K562 (cell line): Measurements from ENCODE around the gene IL3RA. TPM values are rescaled to one million over a fixed set of nuclear protein-coding genes. Genes with fewer than 3 reads are reported as not detected.

Experiments used
- ATAC-seq: fragments of 200-7000 bp; cut with Tn5 transposase; 3 replicates; pipeline ENCODE4 v1.9.1; 2020; ENCODE audit warnings: moderate library complexity
- BruUV-seq: library from RNA; stranded (reverse); fragments of 400-500 nt; replicated peaks from 2 replicates; lab custom pipeline; 2021; lab: Mats Ljungman, UMichigan
- CTCF ChIA-PET: fragments of 300-600 bp; formaldehyde crosslinking; extraction: SDS; loops from one replicate; lab custom pipeline; 2021; ENCODE audit warnings: low intra/inter-chr PET ratio; lab: Yijun Ruan, JAX
- POLR2A ChIA-PET: fragments of 300-600, 350-650 bp; sonication (Branson Sonifier 250); formaldehyde crosslinking; extraction: SDS; loops from one replicate; lab custom pipeline; 2021; ENCODE audit warnings: antibody characterized with exemption, inconsistent platforms; lab: Yijun Ruan, JAX
- DNase-seq, 4 experiments: peaks; one replicate each; pipeline versions ENCODE4 v3.0.0 to v3.0.0-alpha.2; 2011 to 2018; ENCODE audit warnings: low spot score in 3 of 4, mixed read lengths in 3 of 4; ENCODE audit errors: extremely low read depth in 1 of 4
- FAIRE-seq: peaks from 2 replicates; lab custom pipeline; 2011; peaks lifted over from hg19 to GRCh38; lab: Jason Lieb, UNC
- H2AFZ ChIP-seq: 2 replicates; pipeline ENCODE4 v1.6.0; 2011; ENCODE audit warnings: low read depth, low read length, control low read depth, inconsistent platforms
- H3K27ac ChIP-seq: fragments of 200-600 bp; 3 replicates; pipeline ENCODE4 v1.8.0; 2011; ENCODE audit warnings: low read depth, mild to moderate bottlenecking, control low read depth, inconsistent platforms, low read length, moderate library complexity, mixed read lengths; ENCODE audit errors: extremely low read depth
- H3K27me3 ChIP-seq, 2 experiments: fragments of 300-600 bp in 1 of 2; 2 replicates in 1 of 2; 3 replicates in 1 of 2; pipeline versions ENCODE4 v1.6.0 to v1.8.0; 2011; ENCODE audit warnings: inconsistent platforms in 2 of 2, low read length in 2 of 2, mild to moderate bottlenecking in 1 of 2, mixed read lengths in 1 of 2, moderate library complexity in 1 of 2; ENCODE audit not compliant: control insufficient read depth in 2 of 2, insufficient read depth in 2 of 2
- H3K36me3 ChIP-seq: fragments of 300-600 bp; 3 replicates; pipeline ENCODE4 v1.8.0; 2011; ENCODE audit warnings: mild to moderate bottlenecking, low read length, inconsistent platforms; ENCODE audit not compliant: control insufficient read depth, insufficient read depth
- H3K4me1 ChIP-seq, 2 experiments: fragments of 200-600 bp in 1 of 2; replicated peaks in 1 of 2; 2 replicates in 1 of 2; 3 replicates in 1 of 2; pipeline versions ENCODE4 v1.5.1 to v1.8.0; 2011; ENCODE audit warnings: inconsistent platforms in 2 of 2, low read length in 2 of 2, mild to moderate bottlenecking in 1 of 2, mixed read lengths in 1 of 2, moderate library complexity in 1 of 2; ENCODE audit not compliant: control insufficient read depth in 2 of 2, insufficient read depth in 2 of 2
- H3K4me2 ChIP-seq: 2 replicates; pipeline ENCODE4 v1.6.1; 2011; ENCODE audit warnings: low read length, control low read depth, inconsistent platforms, mixed read lengths; ENCODE audit not compliant: insufficient read depth
- H3K4me3 ChIP-seq: fragments of 200-600 bp; sonication (generic), shearing (Covaris generic); 2 replicates; pipeline ENCODE4 v1.5.1; 2016; ENCODE audit warnings: control low read depth, inconsistent platforms
- H3K79me2 ChIP-seq: fragments of 200-600 bp; 3 replicates; pipeline ENCODE4 v1.8.0; 2011; ENCODE audit warnings: low read length, inconsistent platforms; ENCODE audit not compliant: control insufficient read depth, insufficient read depth
- H3K9ac ChIP-seq, 2 experiments: 2 replicates each; pipeline versions ENCODE4 v1.6.0 to v1.6.1; 2011; ENCODE audit warnings: low read depth in 2 of 2, low read length in 2 of 2, control low read depth in 1 of 2, inconsistent platforms in 1 of 2, mild to moderate bottlenecking in 1 of 2, mixed read lengths in 1 of 2; ENCODE audit not compliant: insufficient read depth in 1 of 2
- H3K9me1 ChIP-seq: one replicate; pipeline ENCODE4 v1.6.0; 2011; ENCODE audit warnings: inconsistent platforms, mild to moderate bottlenecking, low read length, moderate library complexity; ENCODE audit not compliant: control insufficient read depth, insufficient read depth
- H3K9me3 ChIP-seq: replicated peaks from 2 replicates; pipeline ENCODE4 v1.5.1; 2011; ENCODE audit warnings: low read depth, low read length, inconsistent platforms; ENCODE audit not compliant: control insufficient read depth, insufficient read depth
- H4K20me1 ChIP-seq: replicated peaks from 2 replicates; pipeline ENCODE4 v1.6.1; 2011; ENCODE audit warnings: low read length, inconsistent platforms, mixed read lengths; ENCODE audit not compliant: control insufficient read depth, insufficient read depth
- ARHGAP35 ChIP-seq: fragments of 450-650 bp; IDR thresholded peaks from 2 replicates; pipeline ENCODE4 v1.6.1; 2018; ENCODE audit not compliant: partially characterized antibody
- GATAD2B ChIP-seq: fragments of 450-650 bp; IDR thresholded peaks from 2 replicates; pipeline ENCODE4 v1.6.1; 2017; ENCODE audit warnings: mild to moderate bottlenecking, borderline replicate concordance
- RCOR1 ChIP-seq, 2 experiments: IDR thresholded peaks; 2 replicates each; pipeline ENCODE4 v1.6.1; 2012; ENCODE audit warnings: low read depth in 2 of 2, low read length in 2 of 2, borderline replicate concordance in 1 of 2, improper control_type of control experiment in 1 of 2
- U2AF1 ChIP-seq: fragments of 200-400 bp; formaldehyde crosslinking; optimal IDR thresholded peaks from 2 replicates; pipeline ENCODE3; 2017; ENCODE audit warnings: mild to moderate bottlenecking, low read depth, low read length, moderate library complexity
- ZNF146 ChIP-seq: IDR thresholded peaks from one replicate; pipeline ENCODE4 v1.6.1; 2018; ENCODE audit warnings: missing compliant biosample characterization; ENCODE audit not compliant: unreplicated experiment
- ZNF253 ChIP-seq: fragments of 250-450 bp; sonication (Bioruptor Pico); conservative IDR thresholded peaks from 2 replicates; pipeline ENCODE4 v1.6.1; 2021; ENCODE audit warnings: mild to moderate bottlenecking
- WGBS: fragments of 100-300 bp; shearing (Covaris generic); methylation state at CpG from one replicate; pipeline ENCODE4 v1.1.6; 2016; ENCODE audit warnings: low coverage, mixed read lengths; ENCODE audit not compliant: insufficient coverage; ENCODE audit errors: missing lambda C conversion rate; 5-methylcytosine and 5-hydroxymethylcytosine counted together
- in situ Hi-C: fragments of 300-500 bp; cut with MboI; formaldehyde crosslinking; loops from 4 replicates; pipeline ENCODE4 v1.15.0; 2018; ENCODE audit warnings: inconsistent platforms, mixed read lengths
- intact Hi-C: fragments of 100-400 bp; cut with micrococcal nuclease; formaldehyde crosslinking; loops from 2 replicates; pipeline ENCODE4 v1.14.2; 2022
- polyA plus RNA-seq, 8 experiments: library from polyadenylated mRNA; depleted of rRNA in 4 of 8; stranded (reverse) in 5 of 8; unstranded in 3 of 8; fragments of >200 nt; fragmentation: Nextera tagmentation in 2 of 8; fragmentation: Illumina TruSeq in 1 of 8; extraction: Ambion mirVana in 2 of 8; extraction: Trizol in 1 of 8; gene quantifications; 2 replicates each; pipeline versions ENCODE4 v1.2.1 to v1.2.3, GENCODE V29; 2011 to 2014; ENCODE audit warnings: inconsistent platforms in 1 of 8, missing spikeins in 1 of 8
- total RNA-seq, 7 experiments: library from RNA; depleted of rRNA in 6 of 7; stranded (reverse); fragments of >200 nt in 6 of 7; fragmentation: Illumina TruSeq in 2 of 7; extraction: Trizol in 2 of 7; gene quantifications; 2 replicates each; pipeline versions ENCODE4 v1.2.1 to v1.2.3, GENCODE V29; 2011 to 2021; ENCODE audit warnings: low replicate concordance in 1 of 7
- TF ChIP-seq, protein P1 (sequence below): fragments of 250-450 bp; sonication (Bioruptor Pico); IDR thresholded peaks from 2 replicates; pipeline ENCODE4 v1.8.0; 2022; ENCODE audit warnings: inconsistent platforms

The IL3RA gene
- total and polyA plus RNA-seq, 9 of the 15 experiments (the other 6 are each of a cell fraction or from before 2014, with no cell fraction given) = not detected

DNA sequence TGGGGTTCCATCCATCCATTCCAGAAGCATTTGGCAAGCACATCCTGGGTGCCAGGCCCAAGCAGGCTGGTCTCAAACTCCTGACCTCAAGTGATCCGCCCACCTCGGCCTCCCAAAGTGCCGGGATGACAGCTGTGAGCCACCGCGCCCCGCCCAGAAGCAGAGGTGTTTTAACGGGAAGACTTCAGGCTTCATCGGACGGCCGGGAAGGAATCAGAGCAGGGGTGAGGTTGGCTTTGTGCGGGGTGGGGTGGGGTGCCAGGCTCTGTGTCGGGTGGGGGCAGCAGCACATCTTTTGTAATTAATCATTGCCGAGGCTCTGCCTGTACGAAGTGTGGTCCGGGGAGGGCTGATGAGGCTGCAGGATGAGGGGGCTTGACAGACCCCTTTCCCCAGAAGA, 60.4 kb downstream of the IL3RA start (continued):
- no peak for TF ChIP-seq RCOR1 (IDR thresholded peaks at IDR 0.05; ENCODE audit: borderline replicate concordance in 1 of 2, low read depth in 2 of 2, low read length in 2 of 2)

DNA sequence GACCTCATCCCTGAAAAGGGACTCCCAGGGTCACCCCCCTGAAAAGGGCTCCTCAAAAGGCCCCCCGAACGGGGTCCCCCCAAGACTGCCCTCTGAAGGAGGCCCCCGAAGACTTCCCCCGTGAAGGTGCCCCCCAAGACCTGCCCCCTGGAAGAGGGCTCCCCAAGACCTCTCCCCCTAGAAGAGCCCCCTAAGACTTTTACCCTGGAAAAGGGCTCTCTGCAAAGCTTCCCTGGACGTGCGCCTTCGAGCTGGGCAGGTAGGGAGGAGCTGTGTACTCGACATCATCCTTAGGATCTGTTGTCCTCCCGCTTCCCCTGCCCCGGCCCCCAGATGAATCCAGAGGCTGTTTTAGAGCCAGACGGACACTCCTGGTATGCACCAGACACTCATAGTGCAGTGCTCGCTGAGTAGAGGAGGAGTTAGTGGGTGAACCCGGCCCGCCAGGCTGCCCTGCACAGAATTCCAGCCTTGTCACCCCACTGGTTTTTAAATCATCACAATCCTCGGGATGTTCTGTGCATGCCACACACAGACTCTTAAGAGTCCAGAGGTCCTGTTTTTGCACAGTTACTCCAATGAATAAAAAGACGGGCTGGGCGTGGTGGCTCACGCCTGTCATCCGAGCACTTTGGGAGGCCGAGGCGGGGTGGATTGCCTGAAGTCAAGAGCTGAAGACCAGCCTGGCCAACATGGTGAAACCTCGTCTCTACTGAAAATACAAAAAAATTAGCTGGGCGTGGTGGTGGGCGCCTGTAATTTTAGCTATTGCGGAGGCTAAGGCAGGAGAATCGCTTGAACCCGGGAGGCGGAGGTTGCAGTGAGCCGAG, 61.1 kb downstream of the IL3RA start:
- no peak for FAIRE-seq
- H3K36me3 ChIP-seq = no peaks in the 10 kb centered on the region
- CTCF ChIA-PET = no interaction called here
- 91% methylated on average over 11 of the region's 29 CpGs for WGBS
- H3K4me3 ChIP-seq = no peak overlapping the region
- no peak for ATAC-seq
- DNase-seq = no peak
- H3K9me3 ChIP-seq = no peaks in the 10 kb centered on the region
- in situ Hi-C loops = no loop called here
- no peaks in the 10 kb centered on the region for H3K27me3 ChIP-seq
- H3K27ac ChIP-seq = no peak overlapping the region
- H3K9ac ChIP-seq = no peak overlapping the region
- no peaks in the 10 kb centered on the region for H3K9me1 ChIP-seq
- intact Hi-C loops = no loop called here
- no peak overlapping the region for H2AFZ ChIP-seq
- H4K20me1 ChIP-seq = no peaks in the 10 kb centered on the region
- H3K79me2 ChIP-seq = peaks cover 14% of the 10 kb centered on the region; the same call in 2 of the 3 replicates
- POLR2A ChIA-PET = no interaction called here
- no peak overlapping the region for H3K4me2 ChIP-seq
- BruUV-seq = no TSS peak
- H3K4me1 ChIP-seq = peaks cover 2 to 37% of the 10 kb centered on the region in 2 experiments; a peak in 3 of 5 replicates
- TF ChIP-seq, protein P1, sequence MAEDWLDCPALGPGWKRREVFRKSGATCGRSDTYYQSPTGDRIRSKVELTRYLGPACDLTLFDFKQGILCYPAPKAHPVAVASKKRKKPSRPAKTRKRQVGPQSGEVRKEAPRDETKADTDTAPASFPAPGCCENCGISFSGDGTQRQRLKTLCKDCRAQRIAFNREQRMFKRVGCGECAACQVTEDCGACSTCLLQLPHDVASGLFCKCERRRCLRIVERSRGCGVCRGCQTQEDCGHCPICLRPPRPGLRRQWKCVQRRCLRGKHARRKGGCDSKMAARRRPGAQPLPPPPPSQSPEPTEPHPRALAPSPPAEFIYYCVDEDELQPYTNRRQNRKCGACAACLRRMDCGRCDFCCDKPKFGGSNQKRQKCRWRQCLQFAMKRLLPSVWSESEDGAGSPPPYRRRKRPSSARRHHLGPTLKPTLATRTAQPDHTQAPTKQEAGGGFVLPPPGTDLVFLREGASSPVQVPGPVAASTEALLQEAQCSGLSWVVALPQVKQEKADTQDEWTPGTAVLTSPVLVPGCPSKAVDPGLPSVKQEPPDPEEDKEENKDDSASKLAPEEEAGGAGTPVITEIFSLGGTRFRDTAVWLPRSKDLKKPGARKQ (CRISPR knock-in tag) = no peak
- TF ChIP-seq ARHGAP35 (no peak), U2AF1 (no peak), ZNF146 (CRISPR knock-in tag) (no peak), GATAD2B (no peak), ZNF253 (CRISPR knock-in tag) (no peak)
